Large intestine (tissue), 3 donors: ENCODE data around the gene ATP10A. TPM values are rescaled to one million over a fixed set of nuclear protein-coding genes. Genes with fewer than 3 reads are reported as not detected.

Experiments
- DNase-seq, 2 donors: peaks; one replicate each; pipeline versions ENCODE4 v3.0.0 to v3.0.0-alpha.2; 2013
- H3K27ac ChIP-seq: one replicate; pipeline ENCODE4 v1.5.1; 2013; ENCODE audit warnings: low read length
- H3K27me3 ChIP-seq: 2 replicates; pipeline ENCODE4 v1.6.1; 2013; ENCODE audit warnings: low read length; ENCODE audit not compliant: control insufficient read depth, insufficient read depth
- H3K36me3 ChIP-seq: 2 replicates; pipeline ENCODE4 v1.6.1; 2013; ENCODE audit warnings: low read length; ENCODE audit not compliant: control insufficient read depth, insufficient read depth
- H3K4me1 ChIP-seq: one replicate; pipeline ENCODE4 v1.6.1; 2013; ENCODE audit warnings: low read length; ENCODE audit not compliant: control insufficient read depth, insufficient read depth
- H3K4me3 ChIP-seq: one replicate; pipeline ENCODE4 v1.5.1; 2013; ENCODE audit warnings: low read length
- H3K9me3 ChIP-seq: one replicate; pipeline ENCODE4 v1.6.1; 2013; ENCODE audit warnings: mild to moderate bottlenecking, low read depth, low read length, moderate library complexity; ENCODE audit not compliant: control insufficient read depth
- WGBS: methylation state at CpG from one replicate; pipeline ENCODE4 v1.1.5; 2013; ENCODE audit warnings: low lambda C conversion rate; ENCODE audit not compliant: insufficient coverage; 5-methylcytosine and 5-hydroxymethylcytosine counted together
- polyA plus RNA-seq: library from polyadenylated mRNA; unstranded; fragments of 120-200 nt; gene quantifications from one replicate; pipeline ENCODE4 v1.2.1, GENCODE V29; 2013

The ATP10A gene
- polyA plus RNA-seq, 1 donor = 2.2 TPM

DNA sequence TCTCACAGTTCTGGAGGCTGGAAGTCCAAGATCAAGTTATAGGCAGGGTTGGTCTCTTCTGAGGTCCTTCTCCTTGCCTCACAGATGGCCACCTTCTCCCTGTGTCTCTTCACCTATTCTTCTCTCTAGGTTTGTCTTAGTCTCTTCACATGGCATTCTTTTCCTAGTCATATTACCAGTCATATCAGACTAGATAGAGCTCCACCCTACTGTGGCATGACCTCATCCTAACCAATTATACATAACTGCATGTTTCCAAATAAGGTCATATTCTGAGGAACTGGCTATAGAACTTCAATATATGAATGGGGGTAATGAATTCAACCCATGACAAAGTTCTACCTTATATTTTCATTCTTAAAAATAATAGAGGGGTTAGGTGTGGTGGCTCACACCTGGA is 227.9 kb downstream of the ATP10A start:
- H3K9me3 ChIP-seq = no peaks in the 10 kb centered on the region
- H3K4me3 ChIP-seq = no peak overlapping the region
- H3K27ac ChIP-seq = peak overlapping the region; percentile 93
- peak; percentile 57 to 78 for DNase-seq
- H3K4me1 ChIP-seq = peaks cover 35% of the 10 kb centered on the region
- no peaks in the 10 kb centered on the region for H3K36me3 ChIP-seq
- no peaks in the 10 kb centered on the region for H3K27me3 ChIP-seq

DNA sequence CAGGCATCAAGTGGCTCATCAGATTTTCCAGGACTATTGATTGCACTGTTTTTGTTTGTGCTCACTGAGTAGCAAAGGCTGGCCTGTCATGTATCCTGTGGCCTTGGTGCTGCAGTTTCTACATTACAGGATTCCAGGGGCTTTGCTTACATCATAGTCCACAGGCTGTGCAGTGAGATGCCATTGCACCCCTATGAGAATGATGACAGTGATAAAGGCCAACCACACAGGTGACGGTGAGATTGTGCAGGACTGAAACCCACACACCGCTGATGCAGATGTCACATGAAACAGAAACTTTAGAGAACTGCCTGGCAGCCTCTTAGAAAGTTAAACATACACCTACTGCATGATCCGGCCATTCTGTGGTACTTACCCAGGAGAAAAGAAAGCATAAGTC is 229.3 kb downstream of the ATP10A start:
- Histone ChIP-seq H3K9me3 (no peaks in the 10 kb centered on the region), H3K4me3 (no peak overlapping the region), H3K36me3 (no peaks in the 10 kb centered on the region), H3K4me1 (peaks cover 35% of the 10 kb centered on the region), H3K27ac (peak overlapping the region; percentile 93), H3K27me3 (no peaks in the 10 kb centered on the region)
- DNase-seq = peak; percentile 50 to 69
- WGBS = no CpG with 5 or more reads among the region's 3 CpGs

DNA sequence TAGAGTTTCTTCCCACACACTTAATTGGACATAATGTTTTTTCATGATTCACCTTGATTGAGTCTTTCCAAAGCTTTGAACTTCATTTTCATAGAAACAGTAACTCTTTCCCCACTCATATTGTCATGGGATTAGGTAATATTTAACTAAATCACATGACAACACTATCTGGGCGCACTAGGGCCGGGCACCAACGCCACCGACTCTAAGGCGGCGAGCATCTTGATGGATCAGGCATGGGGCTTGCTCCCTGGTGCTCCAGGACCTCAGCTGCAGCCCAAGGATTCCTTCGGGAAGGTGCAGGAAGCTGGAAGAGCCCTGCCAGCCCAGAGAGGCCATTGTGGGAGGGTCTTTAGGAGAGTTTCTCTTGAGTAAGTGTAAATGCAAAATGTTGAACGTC is 231.2 kb downstream of the ATP10A start:
- no peak overlapping the region for H3K4me3 ChIP-seq
- H3K27me3 ChIP-seq = no peaks in the 10 kb centered on the region
- DNase-seq = peak; percentile 52 to 87
- peaks cover 31% of the 10 kb centered on the region for H3K4me1 ChIP-seq
- H3K36me3 ChIP-seq = no peaks in the 10 kb centered on the region
- H3K27ac ChIP-seq = peak overlapping the region; percentile 82
- no peaks in the 10 kb centered on the region for H3K9me3 ChIP-seq
- WGBS = no CpG with 5 or more reads among the region's 8 CpGs
